Fibroblast of the conjunctiva (primary cell): ENCODE measurements around the gene CST4.
"Not testable (repeated sequence)": the region's sequence is repeated elsewhere in the genome, so short reads cannot be mapped to it uniquely, and the experiment has no call there.

Experiments used
- DNase-seq: peaks from one replicate; pipeline ENCODE4 v3.0.0-alpha.2; 2010; ENCODE audit warnings: low read depth

The CST4 gene

DNA sequence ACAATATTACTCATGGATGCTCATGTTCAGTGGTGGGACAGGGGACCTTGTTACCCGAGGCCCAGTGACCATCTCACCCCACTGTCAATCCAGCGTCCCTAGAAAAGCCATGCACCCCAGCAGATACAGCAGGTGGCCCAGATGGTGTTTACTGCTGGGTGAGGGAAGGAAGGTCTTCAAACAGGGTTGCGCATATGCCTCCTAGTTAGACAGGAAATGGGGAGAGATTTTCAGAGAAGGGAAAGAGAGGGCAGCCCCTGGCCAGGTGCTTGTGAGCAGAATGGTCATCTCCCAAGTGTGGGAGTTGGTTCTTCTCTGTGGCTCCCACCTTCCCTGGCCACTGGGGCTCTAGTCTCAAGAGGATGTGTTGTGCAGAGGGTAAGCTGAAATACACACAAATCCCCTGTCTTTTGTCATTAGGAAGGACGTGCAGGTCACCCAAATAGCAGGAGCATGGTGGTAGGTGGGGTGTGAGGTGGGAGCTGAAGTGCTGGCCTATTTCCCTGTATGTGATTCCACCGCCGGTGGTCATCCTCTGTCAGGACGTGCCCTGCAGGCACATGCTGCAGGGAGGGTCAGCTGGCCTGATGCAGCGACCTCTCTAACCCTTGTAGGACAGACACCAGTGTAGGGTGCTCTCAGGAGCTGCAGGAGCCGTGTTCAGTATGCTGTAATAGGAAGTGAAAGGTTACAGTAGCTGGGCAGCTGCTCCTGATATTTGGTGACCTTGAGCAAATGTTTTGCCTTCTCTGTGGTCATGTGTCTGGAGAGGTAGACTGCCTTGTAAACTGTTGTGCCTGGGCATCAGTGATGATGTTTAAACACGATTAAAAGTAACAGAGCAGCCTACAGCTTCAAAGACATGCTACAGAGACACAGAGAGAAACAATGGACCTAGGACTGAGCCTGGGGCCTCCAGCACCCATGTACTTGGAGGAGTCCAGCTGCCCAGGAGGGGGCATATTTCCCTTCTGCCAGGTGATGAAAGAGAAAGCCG lies 47.9 kb downstream of the CST4 start:
- no peak for DNase-seq

DNA sequence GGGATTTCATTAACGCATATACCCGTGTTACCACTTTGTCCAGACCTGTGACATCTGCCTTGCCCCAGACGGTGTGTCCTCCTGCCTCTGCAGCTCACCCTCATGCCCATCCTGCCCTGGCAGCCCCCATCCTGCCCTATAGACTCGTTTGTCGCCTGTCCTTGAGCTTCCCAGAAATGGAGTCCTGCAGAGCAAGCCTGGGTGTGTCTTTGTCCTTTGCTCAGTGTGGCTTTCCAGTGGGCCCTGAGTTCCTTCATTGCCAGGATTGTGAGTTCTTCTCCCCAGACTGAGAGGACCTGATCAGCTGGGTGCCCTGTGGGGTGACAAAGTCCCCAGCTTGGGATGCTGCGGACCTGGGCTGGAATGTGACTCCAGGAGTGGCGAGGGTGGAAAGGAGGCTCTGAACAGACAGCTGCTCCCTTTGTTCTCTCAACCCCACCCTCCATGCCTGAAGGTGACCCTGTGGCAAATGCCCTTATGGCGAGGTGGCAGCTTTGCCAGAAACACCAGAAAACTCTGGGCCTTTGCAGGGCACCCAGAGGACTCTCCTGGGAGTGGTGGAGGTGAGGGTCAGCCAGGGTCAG lies 48.7 kb downstream of the CST4 start:
- DNase-seq = no peak

DNA sequence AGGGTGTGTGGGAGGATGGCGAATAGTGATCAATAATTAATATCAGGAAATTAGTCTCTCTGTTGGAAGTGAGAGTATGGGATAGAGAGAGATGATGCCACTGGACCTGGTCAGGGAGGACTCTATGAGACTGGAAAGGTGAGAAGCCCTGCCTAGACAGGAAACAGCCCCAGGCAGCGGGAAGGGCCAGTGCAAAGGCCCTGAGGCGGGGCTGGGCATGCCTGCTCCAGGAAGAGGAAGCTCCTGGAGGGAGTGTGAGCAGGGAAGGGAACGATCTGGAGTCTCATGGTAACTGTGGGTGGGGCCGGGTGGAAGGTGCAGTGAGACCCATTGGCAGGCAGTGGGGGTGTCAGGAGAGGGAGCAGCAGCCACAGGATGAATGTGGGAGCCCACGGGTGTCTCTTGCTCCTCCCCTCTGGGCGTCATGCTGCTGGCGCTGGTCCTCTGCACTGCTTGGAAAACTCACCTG lies 49.3 kb downstream of the CST4 start:
- DNase-seq = no peak

DNA sequence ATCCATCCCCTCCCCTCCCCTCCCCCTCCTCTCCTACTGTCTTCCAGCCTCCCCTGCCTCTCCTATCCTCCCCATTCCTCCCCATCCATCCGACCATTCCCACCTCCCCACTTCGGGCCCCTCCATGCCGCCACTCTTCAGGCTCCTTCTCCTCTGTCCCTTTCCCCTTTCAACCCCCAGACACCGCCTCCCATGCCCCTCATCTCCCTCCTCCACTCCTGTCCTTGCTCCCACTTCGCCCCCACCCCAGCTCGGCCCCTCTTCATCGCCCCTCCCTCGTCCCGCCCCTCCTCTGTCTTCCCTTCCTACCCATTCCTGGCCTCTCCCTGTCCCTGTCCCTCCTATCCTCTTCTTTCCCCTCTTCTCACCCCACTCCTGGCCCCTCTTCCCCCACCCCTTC lies 50.5 kb downstream of the CST4 start:
- no peak for DNase-seq

DNA sequence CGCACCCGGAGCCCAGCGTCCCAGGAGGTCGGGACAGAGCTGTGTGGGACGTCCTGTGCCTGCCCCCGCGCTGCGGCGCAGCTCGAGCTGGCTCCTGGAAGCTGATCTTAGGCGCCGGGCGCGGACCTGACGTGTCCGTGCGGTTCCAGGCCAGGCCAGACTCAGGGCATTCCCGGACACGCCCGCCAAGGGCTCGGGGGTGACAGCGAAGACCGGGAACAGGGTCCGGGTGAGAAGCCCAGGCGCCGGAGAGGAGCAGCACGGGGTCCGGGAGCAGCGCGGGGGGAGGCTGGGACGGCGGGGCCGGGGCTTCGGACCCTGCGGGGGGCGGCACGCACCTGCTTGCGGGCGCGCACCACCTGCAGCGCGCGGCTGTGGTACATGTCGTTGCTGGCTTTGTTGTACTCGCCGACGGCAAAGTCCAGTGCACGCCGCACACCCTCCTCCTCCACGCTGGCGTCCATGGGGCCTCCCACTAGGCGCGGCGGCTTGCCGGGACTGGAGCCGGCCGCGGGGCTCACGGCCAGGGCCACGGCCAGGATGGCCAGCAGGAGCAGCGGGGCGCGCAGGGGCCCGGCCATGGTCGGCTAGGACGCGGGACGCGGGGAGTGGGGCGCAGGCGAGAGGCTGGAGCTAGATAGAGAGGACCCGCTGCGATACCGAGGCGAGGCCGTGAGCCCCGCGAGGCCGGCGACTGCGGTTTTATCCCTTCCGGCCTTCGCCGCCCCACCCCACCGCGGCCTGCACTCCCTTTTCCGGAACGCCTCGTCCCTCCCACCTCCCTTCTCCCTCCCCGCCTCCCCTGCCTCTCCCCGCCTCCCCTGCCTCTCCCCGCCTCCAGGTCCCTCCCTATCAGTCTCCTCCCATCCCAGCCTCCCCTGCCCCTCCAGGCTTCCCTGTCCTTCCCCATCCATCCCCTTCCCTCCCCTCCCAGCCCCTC lies 51.3 kb downstream of the CST4 start, which contains the start of gene CST3:
Gene CST3 (minus strand): TSS at position 674 of the 940 bp plus-strand sequence. CDS start 93 bp downstream, at position 581.
- DNase-seq = peak; percentile 79

DNA sequence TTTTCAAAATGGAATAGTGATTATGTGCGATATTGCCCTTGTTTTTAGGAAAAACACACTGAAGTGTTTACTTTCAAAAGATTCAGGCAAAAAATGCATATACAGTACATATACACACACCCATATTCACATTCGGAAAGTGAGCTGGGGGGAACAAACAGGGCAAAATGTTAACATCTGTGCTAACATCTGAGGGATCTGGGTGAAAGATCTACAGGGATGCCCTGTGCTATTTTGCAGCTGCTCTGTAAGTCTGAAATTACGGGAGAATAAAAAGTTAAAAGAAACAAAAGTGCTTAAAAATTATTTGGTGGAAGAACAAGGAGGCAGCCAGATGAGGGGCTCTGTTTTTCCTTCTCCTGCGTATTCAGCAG lies 51.9 kb downstream of the CST4 start:
- DNase-seq = no peak

DNA sequence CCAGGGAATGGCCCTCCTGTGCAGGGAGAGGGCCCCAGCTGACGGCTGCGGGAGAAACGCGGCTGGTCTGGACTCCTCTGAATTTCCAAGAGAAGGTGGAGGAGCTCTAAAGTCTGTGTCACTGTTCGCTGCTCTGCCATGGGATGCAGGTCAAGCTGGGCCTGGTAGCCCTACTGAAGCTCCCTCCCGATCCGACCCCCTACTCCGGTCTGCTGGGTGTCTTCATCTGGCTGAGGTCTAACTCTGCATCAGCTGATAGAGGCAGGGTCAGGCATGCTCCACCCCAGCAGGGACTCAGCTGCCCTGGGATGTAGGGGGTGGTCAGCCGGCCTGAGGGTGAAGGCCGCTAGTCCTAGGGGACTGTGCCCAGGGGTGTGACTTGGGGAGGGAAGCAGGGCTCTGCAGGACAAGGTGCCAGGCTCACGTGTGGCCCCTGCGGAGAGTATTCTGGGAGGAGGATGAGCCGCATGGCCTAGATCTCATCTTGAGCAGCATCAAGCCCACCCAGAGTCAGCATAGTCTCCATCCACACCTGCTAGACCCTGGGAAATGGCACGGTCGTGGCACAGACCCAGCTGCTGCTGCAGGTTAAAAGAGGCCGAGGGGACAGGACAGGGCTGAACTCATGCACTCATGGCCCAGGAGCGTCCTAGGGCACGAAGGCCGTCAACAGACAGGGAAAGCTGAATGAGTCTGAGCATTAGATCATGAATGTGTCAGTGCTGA lies 52.5 kb downstream of the CST4 start:
- no peak for DNase-seq

DNA sequence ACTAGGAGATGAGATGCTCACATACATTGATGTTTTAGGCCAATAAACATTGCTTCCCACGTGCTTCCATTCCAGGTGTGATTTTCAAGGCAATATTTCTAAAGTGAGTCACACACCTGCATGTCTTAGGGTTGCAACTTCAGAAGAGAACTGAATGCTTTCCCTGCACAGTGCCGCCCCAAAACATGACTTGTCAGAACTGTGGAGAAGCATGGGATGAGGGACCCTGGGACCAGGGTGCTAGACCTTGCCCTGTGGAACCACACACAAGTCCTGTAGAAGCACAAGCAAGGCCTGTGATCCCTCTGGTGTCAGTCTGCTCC lies 53.1 kb downstream of the CST4 start:
- not testable (repeated sequence) for DNase-seq
